NCI-H1048 (cell line): ENCODE data around the gene SLC35A4.

Experiments used
- DNase-seq: peaks from one replicate; lab custom pipeline; 2025; lab: John Stamatoyannopoulos, UW

SLC35A4 gene, protein sequence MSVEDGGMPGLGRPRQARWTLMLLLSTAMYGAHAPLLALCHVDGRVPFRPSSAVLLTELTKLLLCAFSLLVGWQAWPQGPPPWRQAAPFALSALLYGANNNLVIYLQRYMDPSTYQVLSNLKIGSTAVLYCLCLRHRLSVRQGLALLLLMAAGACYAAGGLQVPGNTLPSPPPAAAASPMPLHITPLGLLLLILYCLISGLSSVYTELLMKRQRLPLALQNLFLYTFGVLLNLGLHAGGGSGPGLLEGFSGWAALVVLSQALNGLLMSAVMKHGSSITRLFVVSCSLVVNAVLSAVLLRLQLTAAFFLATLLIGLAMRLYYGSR

GRCh38 chr5:140564196-140565023, at the start of gene SLC35A4, which contains the start of gene APBB3:
Gene SLC35A4, plus strand, starts transcription at chr5:140564828. Its CDS starts 2,342 bp downstream, at chr5:140567170.
Gene APBB3, minus strand, starts transcription at chr5:140564598. Its CDS starts 353 bp downstream, at chr5:140564245.
- DNase-seq: peak; percentile 87

GRCh38 chr5:140524003-140524402, 40.6 kb upstream of the SLC35A4 start:
- no peak for DNase-seq

DNA sequence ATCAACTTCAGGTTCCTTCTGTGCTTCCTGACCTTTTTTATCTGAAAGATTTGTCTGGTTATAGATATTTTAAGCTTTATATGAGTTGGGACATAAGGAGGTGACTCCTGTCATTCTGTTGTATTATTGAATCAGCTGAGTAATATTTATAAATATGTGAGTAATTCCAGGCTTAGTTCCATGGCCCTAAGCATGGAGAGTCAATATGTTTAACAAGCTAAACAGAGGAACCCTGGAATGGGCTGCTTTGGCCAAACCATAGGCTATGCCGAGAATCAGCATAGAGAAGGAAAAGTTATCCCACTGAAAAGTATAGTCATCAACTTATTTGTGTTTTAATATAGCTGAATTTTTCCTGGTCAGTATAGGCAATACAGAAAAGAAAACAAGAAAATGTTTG, 24.4 kb upstream of the SLC35A4 start:
- DNase-seq: no peak

- DNase-seq: no peak
These were observed 21.7 kb upstream of the SLC35A4 start for GRCh38 chr5:140542972-140543371.

- no peak for DNase-seq
These were observed 19.6 kb upstream of the SLC35A4 start for GRCh38 chr5:140544986-140545385.

DNA sequence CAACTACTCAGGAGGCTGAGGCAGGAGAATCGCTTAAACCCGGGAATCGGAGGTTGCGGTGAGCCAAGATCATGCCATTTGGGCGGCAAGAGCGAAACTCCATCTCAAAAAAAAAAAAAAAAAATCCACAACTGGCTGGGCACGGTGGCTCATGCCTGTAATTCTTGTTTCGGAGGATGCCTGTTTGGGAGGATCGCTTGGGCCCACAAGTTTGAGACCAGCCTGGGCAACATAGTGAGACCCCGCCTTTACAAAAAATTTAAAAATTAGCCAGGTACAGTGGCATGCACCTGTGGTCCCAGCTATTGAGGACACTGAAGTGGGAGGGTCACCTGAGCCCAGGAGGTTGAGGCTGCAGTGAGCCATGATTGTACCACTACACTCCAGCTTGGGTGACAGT, 19.0 kb upstream of the SLC35A4 start:
- no peak for DNase-seq

DNA sequence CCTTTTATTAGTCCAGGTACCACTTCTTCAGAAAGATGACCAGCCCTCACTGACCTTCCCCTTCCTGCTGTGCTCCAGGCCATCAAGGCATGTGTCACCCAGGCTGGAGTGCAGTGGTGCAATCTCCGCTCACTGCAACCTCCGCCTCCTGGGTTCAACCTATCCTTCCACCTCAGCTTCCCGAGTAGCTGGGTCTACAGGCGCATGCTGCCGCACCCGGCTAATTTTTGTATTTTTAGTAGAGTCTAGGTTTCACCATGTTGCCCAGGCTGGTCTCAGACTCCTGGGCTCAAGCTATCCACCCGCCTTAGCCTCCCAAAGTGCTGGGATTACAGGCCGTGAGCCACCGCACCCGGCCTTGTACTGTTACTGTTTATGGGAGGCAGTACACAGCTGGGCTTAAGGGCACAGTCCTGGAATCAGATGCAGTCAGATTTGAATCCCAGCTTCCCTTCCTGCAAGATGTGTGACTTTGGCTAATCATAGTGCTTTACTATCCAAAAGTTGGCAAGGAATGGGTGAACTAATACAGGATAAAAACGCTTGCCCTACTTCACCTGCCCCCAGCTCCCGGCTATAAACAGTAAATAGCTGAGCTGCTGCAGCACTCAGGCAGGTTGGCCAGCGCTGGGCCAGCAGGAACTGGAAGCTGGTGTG, 17.6 kb upstream of the SLC35A4 start:
- DNase-seq: no peak

DNA sequence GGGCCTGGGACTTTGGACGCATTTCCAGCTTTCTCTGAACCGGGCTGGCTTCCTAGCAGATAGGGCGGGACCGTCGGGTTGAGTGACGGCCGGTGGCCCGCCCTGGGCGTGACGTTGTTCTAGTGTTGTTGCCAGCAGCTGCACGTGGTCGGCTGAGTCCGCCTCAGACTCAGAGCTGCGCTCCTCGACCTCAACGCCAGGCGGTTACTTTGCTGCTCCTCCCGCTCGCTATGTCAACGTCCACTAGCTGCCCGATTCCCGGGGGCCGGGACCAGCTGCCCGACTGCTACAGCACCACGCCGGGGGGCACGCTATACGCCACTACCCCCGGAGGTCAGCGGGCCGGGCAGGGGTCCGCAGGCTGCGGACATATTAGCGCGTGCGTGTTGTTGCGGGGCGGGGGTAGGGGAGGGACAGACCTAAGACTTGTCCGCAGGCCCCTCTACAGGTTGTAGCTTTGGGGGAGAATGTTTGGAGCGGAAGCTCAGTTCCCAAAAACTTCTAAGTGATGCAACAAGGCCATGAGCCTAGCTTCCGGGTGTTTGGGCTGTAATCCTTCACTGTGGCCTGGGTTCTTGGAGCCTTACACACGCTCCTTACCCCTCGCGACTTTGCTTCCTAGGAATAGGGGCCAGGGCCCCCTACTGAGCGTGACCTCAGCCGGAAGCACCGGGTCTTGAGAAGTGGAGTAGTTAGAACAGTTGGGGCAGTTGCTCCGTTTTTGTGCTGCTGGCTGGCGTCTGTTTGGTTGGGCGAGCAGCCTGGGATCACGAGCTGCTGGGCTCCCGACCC, 16.9 kb upstream of the SLC35A4 start, which contains the start of gene EIF4EBP3:
EIF4EBP3 (plus strand) TSS at position 155 of the 792 bp plus-strand sequence; CDS start at position 231, 76 bp downstream.
- peak; percentile 68 for DNase-seq

GRCh38 chr5:140548300-140548688, 16.3 kb upstream of the SLC35A4 start:
- DNase-seq: no peak

GRCh38 chr5:140548791-140549190, 15.8 kb upstream of the SLC35A4 start:
- no peak for DNase-seq

GRCh38 chr5:140549237-140550144, 15.1 kb upstream of the SLC35A4 start:
- no peak for DNase-seq

DNA sequence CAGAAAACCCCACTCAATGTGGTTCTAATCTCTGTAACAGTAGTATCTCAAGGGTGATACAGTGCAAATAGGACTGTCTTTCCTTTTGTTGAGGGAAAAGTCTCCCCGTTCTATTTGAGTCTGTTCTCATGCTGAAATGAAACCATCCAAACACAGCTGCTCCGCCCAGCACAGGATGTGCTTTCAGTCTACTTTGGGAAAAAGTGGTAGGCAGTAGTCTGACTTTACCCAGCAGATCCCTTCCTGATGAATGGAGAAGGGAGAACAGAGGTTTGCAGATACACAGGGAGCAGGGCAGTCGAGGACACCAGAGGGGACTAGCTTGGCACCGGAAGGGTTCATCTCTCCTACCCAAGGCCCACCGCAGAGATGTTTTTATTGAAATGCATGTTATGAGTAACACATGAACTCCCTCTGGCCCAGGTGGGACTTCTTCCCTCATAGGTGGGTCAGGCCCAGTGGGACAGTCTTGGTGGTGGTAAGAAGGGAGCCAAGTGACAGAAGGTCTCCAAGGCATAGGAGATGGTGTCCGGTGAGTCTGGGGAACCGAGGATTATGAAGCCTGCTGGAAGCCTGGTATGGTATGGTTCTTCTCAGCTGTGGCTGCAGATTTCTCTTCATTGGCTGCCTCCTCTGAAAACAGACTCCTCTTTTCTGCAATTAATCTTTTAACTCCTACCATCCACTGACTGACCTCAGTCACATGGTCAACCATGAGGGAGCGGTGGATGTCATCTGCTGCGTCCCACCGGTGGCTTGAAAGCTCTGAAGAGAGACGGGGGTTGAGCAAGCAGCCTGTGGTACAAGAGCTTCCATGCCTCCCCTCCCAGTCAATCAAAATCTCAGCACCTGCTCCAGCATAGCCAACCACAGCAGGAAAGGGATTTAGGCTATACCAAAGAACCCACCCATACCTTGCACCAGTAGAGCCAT, 14.2 kb upstream of the SLC35A4 start:
- DNase-seq: no peak

DNA sequence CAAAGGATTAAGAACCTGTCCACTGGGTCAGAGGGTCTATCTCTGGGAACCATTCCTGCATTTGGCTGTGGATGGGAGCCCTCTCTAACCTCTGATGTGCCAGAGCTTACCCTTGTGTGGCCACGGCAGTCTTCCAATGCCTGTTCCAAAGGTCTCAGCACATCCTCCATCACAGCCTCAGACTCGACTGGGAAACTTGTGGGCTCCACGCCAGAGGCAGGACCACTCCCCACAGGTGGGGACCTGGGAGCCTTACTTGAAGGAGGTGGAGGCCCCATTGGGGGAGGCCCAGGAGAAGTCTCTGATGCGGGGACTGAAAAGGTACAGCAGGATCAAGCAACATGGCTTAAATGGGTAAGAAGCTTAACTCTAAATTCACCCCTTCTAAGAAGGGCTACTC, 12.8 kb upstream of the SLC35A4 start:
- DNase-seq: no peak

DNA sequence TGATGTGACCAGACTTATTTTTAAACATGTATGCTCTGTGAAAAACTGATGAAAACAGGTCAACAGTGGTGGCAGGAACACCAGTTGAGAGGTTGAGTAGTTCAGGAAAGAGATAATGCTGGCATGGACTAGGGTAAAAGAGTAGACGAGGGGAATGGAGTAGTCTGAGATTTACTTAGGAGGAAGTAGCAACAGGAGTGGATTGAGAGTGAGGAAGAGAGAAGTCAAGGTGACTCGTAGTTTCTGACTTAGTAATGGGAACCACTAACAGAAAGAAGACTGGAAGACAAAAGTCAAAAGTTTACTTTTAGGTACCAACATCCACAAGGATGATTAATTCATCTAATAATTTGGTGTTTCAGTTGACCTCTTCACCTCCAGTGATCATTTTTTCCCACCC, 11.0 kb upstream of the SLC35A4 start:
- no peak for DNase-seq

- DNase-seq: no peak
These were observed 10.2 kb upstream of the SLC35A4 start for GRCh38 chr5:140554454-140554853.

DNA sequence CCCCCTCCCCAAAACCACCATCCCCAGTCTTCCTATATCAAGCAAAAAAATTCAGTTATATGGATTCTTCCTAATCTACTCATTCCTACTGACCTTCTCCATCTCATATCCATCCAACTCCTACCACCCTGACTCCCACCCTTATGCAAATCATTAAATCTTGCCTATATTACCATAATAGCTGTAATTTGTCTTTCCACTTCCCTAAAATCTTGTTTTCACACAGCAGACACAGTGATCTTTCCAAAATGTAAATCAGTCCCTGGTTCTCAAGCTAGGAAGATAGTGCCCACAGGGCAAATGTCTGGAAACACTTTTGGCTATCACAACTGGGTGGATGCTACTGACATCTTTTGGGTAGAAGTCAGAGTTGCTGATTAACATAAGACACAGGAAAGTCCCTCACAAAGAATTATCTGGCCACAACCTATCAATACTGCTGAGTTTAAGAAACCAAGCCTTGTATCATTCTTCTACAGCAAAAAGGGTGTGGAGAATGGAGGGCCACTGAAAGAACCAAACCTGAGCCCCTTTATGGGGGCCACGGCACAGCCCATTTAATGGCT, 8.8 kb upstream of the SLC35A4 start:
- peak; percentile 4 for DNase-seq

DNA sequence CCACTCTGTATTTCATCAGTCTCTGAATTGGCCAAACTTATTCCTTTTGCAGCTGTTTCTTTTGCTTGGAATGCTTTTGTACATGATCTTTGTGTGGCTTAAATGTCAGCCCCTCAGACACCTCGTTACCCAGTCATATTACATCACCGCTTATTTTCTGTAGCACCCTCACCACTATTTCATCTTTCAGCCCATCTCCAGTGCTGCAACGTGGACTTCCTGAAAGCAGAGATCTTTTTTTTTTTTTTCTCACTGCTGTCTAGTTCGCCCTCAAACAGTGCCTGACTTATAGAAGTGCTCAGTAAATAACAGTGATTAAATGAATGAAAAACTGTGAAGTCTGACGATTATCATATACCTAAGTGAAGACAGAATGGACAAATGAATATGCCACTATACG, 8.2 kb upstream of the SLC35A4 start:
- no peak for DNase-seq

DNA sequence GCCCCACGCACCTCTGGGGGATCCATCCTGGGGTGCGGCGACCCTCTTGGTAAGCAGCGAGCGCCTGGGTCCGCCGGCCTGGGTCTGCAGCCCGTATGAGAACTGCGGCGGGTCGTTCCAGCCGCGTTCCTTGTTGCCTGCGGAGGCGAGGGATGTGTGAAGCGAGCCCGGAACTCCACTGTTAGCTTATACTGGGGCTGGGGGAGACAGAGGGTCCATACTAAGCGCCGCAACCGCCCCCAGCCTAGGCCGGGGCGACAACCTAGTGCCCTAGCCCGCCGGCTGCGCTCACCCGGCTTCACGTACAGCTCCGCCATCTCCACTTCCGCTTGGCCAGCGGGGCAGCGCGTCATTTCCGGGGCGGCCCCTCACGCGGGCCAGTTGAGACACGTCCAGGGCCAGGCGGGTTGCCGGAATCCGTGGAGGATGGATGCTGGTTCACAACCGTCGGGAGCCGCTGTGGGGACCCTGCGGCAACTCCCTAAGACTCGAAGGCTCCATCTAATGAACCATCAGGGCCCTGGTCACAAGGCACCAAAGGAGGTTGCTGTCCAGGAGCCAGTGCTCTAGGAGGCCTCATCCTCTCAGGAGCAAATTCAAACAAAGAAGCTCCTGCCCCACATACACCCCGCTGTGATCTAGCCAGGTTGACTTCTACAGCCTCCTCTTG, 7.4 kb upstream of the SLC35A4 start, which contains the start of gene SRA1:
SRA1 (minus strand) TSS at position 338 of the 670 bp plus-strand sequence; CDS start at position 317, 21 bp downstream.
- DNase-seq: peak; percentile 88
